Measurements from ENCODE around the gene CRTAC1.

The CRTAC1 gene

GRCh38 chr10:97904018-97904381, 126.4 kb downstream of the CRTAC1 start:
- H2BK15ac ChIP-seq (ENCODE audit: low read depth, poor library complexity, severe bottlenecking), result no peak overlapping the region
- 90% methylated on average over 2 of the region's 5 CpGs for WGBS
- no peak overlapping the region for H2BK12ac ChIP-seq (ENCODE audit: low read length in 2 of 2)
- H3K79me1 ChIP-seq (replicated peaks; ENCODE audit: low read length, poor library complexity, severe bottlenecking), result no peaks in the 10 kb centered on the region
- no peak for DNase-seq
- no peak overlapping the region for H2BK5ac ChIP-seq (ENCODE audit: low read depth, low read length, poor library complexity, severe bottlenecking)
- no peak overlapping the region for H3K27ac ChIP-seq (ENCODE audit: low read length, poor library complexity, severe bottlenecking)
- H3K36me3 ChIP-seq (ENCODE audit: control insufficient read depth in 1 of 2, insufficient read depth in 2 of 2, low read depth in 1 of 2, low read length in 2 of 2), result no peaks in the 10 kb centered on the region
- H3K9me3 ChIP-seq (ENCODE audit: control insufficient read depth, low read length), result no peaks in the 10 kb centered on the region
- H4K91ac ChIP-seq (ENCODE audit: low read length), result no peak overlapping the region
- H3K27me3 ChIP-seq (ENCODE audit: control insufficient read depth in 1 of 2, insufficient read depth in 1 of 2, low read length in 2 of 2), result peaks cover 56 to 86% of the 10 kb centered on the region in 2 experiments
- H3K18ac ChIP-seq (ENCODE audit: low read depth in 1 of 2, low read length in 2 of 2), result no peak overlapping the region
- H3K9ac ChIP-seq (ENCODE audit: low read length), result no peak overlapping the region
- no peak overlapping the region for H3K23ac ChIP-seq (ENCODE audit: low read length in 2 of 2)
- no peak overlapping the region for H2BK120ac ChIP-seq (ENCODE audit: low read depth, low read length)
- no peak overlapping the region for H3K14ac ChIP-seq (ENCODE audit: low read length in 2 of 2)
- H3K4ac ChIP-seq (ENCODE audit: low read depth in 1 of 2, low read length in 2 of 2), result no peak overlapping the region
- H4K8ac ChIP-seq (ENCODE audit: low read length), result no peak overlapping the region
- no peak overlapping the region for H2AK5ac ChIP-seq (ENCODE audit: low read length, severe bottlenecking)
- peaks cover 1% of the 10 kb centered on the region for H3K4me1 ChIP-seq (ENCODE audit: control insufficient read depth, insufficient read depth, low read depth, low read length)
- no peak overlapping the region for H3K4me3 ChIP-seq (ENCODE audit: insufficient read depth in 1 of 2, low read depth in 1 of 2, low read length in 2 of 2)
- no peak overlapping the region for H3K4me2 ChIP-seq (ENCODE audit: low read length, poor library complexity, severe bottlenecking)
- H2AFZ ChIP-seq (ENCODE audit: low read depth, low read length), result no peak overlapping the region

DNA sequence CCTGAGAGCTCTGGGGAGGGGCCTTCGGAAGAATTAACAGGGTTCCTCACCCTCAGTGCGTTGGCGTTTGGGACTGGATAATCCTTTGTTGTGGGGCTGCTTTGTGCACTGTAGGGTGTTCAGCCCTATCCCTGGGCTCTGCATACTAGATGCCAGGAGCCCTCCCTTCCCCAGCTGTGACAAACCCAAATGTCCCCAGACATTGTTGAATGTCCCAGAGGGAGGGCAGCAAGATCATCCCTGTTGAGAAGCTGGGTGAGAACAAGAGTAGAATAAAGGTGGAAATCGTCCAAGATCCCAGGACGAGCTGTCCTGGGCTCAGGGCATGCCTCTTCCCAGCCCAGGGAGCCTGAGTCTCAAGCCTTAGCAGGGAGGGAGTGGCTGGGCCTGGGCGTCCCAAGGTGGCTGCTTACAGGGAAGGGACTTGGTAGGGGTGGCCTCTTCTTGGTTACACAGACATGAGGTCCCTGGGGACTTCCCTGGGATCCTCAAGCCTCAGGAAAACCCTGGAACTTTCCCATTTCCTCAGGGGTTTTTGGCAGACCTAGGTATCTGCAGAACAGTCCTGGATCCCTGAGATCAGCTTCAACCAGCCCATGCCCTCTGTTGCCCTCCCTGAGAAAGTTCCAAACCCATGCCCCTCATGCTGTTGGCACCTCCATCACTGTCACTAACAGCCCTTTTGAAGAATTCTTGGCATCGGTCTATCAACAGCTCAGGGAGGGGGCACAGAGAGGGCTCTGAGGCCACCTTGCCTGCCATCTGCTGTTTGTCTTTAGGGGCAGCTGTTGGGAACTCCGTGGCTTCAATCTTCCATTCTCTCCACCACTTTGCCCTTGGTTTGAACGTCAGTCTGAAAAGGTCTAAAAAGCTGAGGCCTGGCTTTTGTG, 127.0 kb downstream of the CRTAC1 start:
- H3K18ac ChIP-seq (ENCODE audit: low read depth in 1 of 2, low read length in 2 of 2), result no peak overlapping the region
- H4K91ac ChIP-seq (ENCODE audit: low read length), result no peak overlapping the region
- no peak overlapping the region for H2AK5ac ChIP-seq (ENCODE audit: low read length, severe bottlenecking)
- H3K4ac ChIP-seq (ENCODE audit: low read depth in 1 of 2, low read length in 2 of 2), result no peak overlapping the region
- no peak overlapping the region for H3K4me2 ChIP-seq (ENCODE audit: low read length, poor library complexity, severe bottlenecking)
- no peak overlapping the region for H2BK15ac ChIP-seq (ENCODE audit: low read depth, poor library complexity, severe bottlenecking)
- H2BK120ac ChIP-seq (ENCODE audit: low read depth, low read length), result no peak overlapping the region
- no peak overlapping the region for H2BK12ac ChIP-seq (ENCODE audit: low read length in 2 of 2)
- no peaks in the 10 kb centered on the region for H3K9me3 ChIP-seq (ENCODE audit: control insufficient read depth, low read length)
- no peak overlapping the region for H2BK5ac ChIP-seq (ENCODE audit: low read depth, low read length, poor library complexity, severe bottlenecking)
- no peak for DNase-seq
- no peak overlapping the region for H4K8ac ChIP-seq (ENCODE audit: low read length)
- H3K27me3 ChIP-seq (ENCODE audit: control insufficient read depth in 1 of 2, insufficient read depth in 1 of 2, low read length in 2 of 2), result peaks cover 54 to 86% of the 10 kb centered on the region in 2 experiments
- H3K14ac ChIP-seq (ENCODE audit: low read length in 2 of 2), result no peak overlapping the region
- no peak overlapping the region for H2AFZ ChIP-seq (ENCODE audit: low read depth, low read length)
- no peaks in the 10 kb centered on the region for H3K79me1 ChIP-seq (replicated peaks; ENCODE audit: low read length, poor library complexity, severe bottlenecking)
- no peak overlapping the region for H3K9ac ChIP-seq (ENCODE audit: low read length)
- no peak overlapping the region for H3K23ac ChIP-seq (ENCODE audit: low read length in 2 of 2)
- 74% methylated on average over 8 of the region's 9 CpGs for WGBS
- H3K4me3 ChIP-seq (ENCODE audit: insufficient read depth in 1 of 2, low read depth in 1 of 2, low read length in 2 of 2), result no peak overlapping the region
- H3K27ac ChIP-seq (ENCODE audit: low read length, poor library complexity, severe bottlenecking), result no peak overlapping the region
- peaks cover 4% of the 10 kb centered on the region for H3K4me1 ChIP-seq (ENCODE audit: control insufficient read depth, insufficient read depth, low read depth, low read length)
- H3K36me3 ChIP-seq (ENCODE audit: control insufficient read depth in 1 of 2, insufficient read depth in 2 of 2, low read depth in 1 of 2, low read length in 2 of 2), result no peaks in the 10 kb centered on the region

GRCh38 chr10:97901381-97901780, 129.0 kb downstream of the CRTAC1 start:
- Histone ChIP-seq H4K8ac (ENCODE audit: low read length) (no peak overlapping the region), H4K91ac (ENCODE audit: low read length) (no peak overlapping the region), H3K36me3 (ENCODE audit: control insufficient read depth in 1 of 2, insufficient read depth in 2 of 2, low read depth in 1 of 2, low read length in 2 of 2) (no peaks in the 10 kb centered on the region), H2BK15ac (ENCODE audit: low read depth, poor library complexity, severe bottlenecking) (no peak overlapping the region), H3K18ac (ENCODE audit: low read depth in 1 of 2, low read length in 2 of 2) (no peak overlapping the region), H3K4me3 (ENCODE audit: insufficient read depth in 1 of 2, low read depth in 1 of 2, low read length in 2 of 2) (no peak overlapping the region), H2AFZ (ENCODE audit: low read depth, low read length) (no peak overlapping the region), H3K23ac (ENCODE audit: low read length in 2 of 2) (no peak overlapping the region), H3K9me3 (ENCODE audit: control insufficient read depth, low read length) (no peaks in the 10 kb centered on the region), H3K27ac (ENCODE audit: low read length, poor library complexity, severe bottlenecking) (no peak overlapping the region), H3K4ac (ENCODE audit: low read depth in 1 of 2, low read length in 2 of 2) (no peak overlapping the region), H3K27me3 (ENCODE audit: control insufficient read depth in 1 of 2, insufficient read depth in 1 of 2, low read length in 2 of 2) (peaks cover 48 to 81% of the 10 kb centered on the region in 2 experiments), H3K4me1 (ENCODE audit: control insufficient read depth, insufficient read depth, low read depth, low read length) (peaks cover 4% of the 10 kb centered on the region), H2BK120ac (ENCODE audit: low read depth, low read length) (no peak overlapping the region), H3K9ac (ENCODE audit: low read length) (no peak overlapping the region), H3K14ac (ENCODE audit: low read length in 2 of 2) (no peak overlapping the region), H2AK5ac (ENCODE audit: low read length, severe bottlenecking) (no peak overlapping the region), H2BK12ac (ENCODE audit: low read length in 2 of 2) (no peak overlapping the region), H3K79me1 (replicated peaks; ENCODE audit: low read length, poor library complexity, severe bottlenecking) (no peaks in the 10 kb centered on the region), H3K4me2 (ENCODE audit: low read length, poor library complexity, severe bottlenecking) (no peak overlapping the region), H2BK5ac (ENCODE audit: low read depth, low read length, poor library complexity, severe bottlenecking) (no peak overlapping the region)
- WGBS, result 88% methylated on average over 11 of the region's 12 CpGs
- DNase-seq, result no peak

DNA sequence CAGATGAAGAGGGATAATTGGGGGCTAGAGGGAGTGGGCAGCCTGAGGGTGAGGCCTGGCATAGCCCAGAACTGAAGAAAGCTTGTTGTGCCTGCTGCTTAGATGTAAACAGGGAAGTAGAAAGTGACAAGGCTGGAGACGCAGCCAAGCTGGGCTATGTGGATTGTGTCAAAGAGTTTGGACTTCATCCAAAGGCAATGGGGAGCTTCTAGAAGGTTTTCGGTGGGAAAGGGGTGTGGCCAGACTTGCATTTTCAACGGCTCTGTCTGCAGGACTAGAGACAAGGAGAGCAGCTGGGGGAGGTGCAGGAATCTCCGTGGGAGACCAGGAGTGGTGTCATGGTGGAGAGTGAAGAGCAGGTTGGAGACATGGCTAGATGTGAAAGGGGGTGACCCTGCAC, 132.0 kb downstream of the CRTAC1 start:
- DNase-seq, result no peak
- Histone ChIP-seq H3K27ac (ENCODE audit: low read length, poor library complexity, severe bottlenecking) (no peak overlapping the region), H3K4me3 (ENCODE audit: insufficient read depth in 1 of 2, low read depth in 1 of 2, low read length in 2 of 2) (no peak overlapping the region), H3K27me3 (ENCODE audit: control insufficient read depth in 1 of 2, insufficient read depth in 1 of 2, low read length in 2 of 2) (peaks cover 34 to 77% of the 10 kb centered on the region in 2 experiments), H4K8ac (ENCODE audit: low read length) (no peak overlapping the region), H3K18ac (ENCODE audit: low read depth in 1 of 2, low read length in 2 of 2) (no peak overlapping the region), H2AFZ (ENCODE audit: low read depth, low read length) (peak overlapping the region; percentile 11), H3K9ac (ENCODE audit: low read length) (no peak overlapping the region), H3K4ac (ENCODE audit: low read depth in 1 of 2, low read length in 2 of 2) (no peak overlapping the region), H3K9me3 (ENCODE audit: control insufficient read depth, low read length) (no peaks in the 10 kb centered on the region), H3K23ac (ENCODE audit: low read length in 2 of 2) (no peak overlapping the region), H4K91ac (ENCODE audit: low read length) (no peak overlapping the region), H2BK120ac (ENCODE audit: low read depth, low read length) (no peak overlapping the region), H2BK15ac (ENCODE audit: low read depth, poor library complexity, severe bottlenecking) (no peak overlapping the region), H2BK12ac (ENCODE audit: low read length in 2 of 2) (no peak overlapping the region), H3K79me1 (replicated peaks; ENCODE audit: low read length, poor library complexity, severe bottlenecking) (no peaks in the 10 kb centered on the region), H3K36me3 (ENCODE audit: control insufficient read depth in 1 of 2, insufficient read depth in 2 of 2, low read depth in 1 of 2, low read length in 2 of 2) (no peaks in the 10 kb centered on the region), H3K14ac (ENCODE audit: low read length in 2 of 2) (no peak overlapping the region), H3K4me2 (ENCODE audit: low read length, poor library complexity, severe bottlenecking) (no peak overlapping the region), H3K4me1 (ENCODE audit: control insufficient read depth, insufficient read depth, low read depth, low read length) (peaks cover 3% of the 10 kb centered on the region), H2BK5ac (ENCODE audit: low read depth, low read length, poor library complexity, severe bottlenecking) (no peak overlapping the region), H2AK5ac (ENCODE audit: low read length, severe bottlenecking) (no peak overlapping the region)
- WGBS, result 47% methylated on average over 4 of the region's 4 CpGs

All from mesenchymal stem cell (in vitro differentiated cells and primary cell).